CD4-positive, alpha-beta T cell treated with Interferon gamma for 1 hour (primary cell): ENCODE data around the gene ZFPM1.
"Not testable (repeated sequence)": the region's sequence is repeated elsewhere in the genome, so short reads cannot be mapped to it uniquely, and the experiment has no call there.

Experiments
- DNase-seq: peaks from one replicate; pipeline ENCODE4 v3.0.0-alpha.2; 2020

Gene ZFPM1

GRCh38 chr16:88517208-88517774 lies 64.2 kb downstream of the ZFPM1 start:
- not testable (repeated sequence) for DNase-seq

DNA sequence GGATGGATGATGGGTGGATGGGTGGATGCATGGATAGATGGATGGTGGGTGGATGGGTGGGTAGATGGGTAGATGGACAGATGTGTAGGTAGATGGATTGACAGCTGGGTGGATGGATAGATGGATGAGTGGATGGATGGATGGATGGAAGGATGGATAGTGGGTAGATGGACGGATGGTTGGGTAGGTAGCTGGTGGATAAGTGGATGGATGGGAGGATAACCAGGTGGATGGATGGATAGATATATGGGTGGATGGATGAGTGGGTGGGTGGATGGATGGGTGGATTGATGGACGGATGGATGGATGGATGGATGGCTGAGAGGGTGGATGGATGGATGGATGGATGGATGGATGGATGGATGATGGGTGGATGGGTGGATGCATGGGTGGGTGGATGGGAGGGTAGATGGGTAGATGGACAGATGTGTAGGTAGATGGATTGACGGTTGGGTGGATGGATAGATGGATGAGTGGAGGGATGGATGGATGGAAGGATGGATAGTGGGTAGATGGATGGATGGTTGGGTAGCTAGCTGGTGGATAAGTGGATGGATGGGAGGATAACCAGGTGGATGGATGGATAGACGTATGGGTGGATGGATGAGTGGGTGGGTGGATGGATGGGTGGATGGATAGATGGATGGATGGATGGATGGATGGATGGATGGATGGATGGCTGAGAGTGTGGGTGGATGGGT lies 65.5 kb downstream of the ZFPM1 start:
- DNase-seq = not testable (repeated sequence)

DNA sequence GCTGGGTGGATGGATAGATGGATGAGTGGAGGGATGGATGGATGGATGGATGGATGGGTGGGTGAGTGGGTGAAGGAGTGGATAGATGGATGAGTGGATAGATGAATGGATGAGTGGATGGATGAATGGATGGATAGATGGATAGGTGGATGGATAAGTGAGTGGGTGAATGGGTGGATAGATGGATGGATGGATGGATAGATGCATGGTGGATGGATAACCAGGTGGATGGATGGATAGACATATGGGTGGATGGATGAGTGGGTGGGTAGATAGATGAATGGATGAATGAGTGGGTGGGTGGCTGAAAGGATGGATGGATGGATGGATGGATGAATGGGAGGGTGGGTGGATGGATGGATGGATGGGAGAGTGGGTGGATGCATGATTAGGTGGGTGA lies 66.2 kb downstream of the ZFPM1 start:
- no peak for DNase-seq

DNA sequence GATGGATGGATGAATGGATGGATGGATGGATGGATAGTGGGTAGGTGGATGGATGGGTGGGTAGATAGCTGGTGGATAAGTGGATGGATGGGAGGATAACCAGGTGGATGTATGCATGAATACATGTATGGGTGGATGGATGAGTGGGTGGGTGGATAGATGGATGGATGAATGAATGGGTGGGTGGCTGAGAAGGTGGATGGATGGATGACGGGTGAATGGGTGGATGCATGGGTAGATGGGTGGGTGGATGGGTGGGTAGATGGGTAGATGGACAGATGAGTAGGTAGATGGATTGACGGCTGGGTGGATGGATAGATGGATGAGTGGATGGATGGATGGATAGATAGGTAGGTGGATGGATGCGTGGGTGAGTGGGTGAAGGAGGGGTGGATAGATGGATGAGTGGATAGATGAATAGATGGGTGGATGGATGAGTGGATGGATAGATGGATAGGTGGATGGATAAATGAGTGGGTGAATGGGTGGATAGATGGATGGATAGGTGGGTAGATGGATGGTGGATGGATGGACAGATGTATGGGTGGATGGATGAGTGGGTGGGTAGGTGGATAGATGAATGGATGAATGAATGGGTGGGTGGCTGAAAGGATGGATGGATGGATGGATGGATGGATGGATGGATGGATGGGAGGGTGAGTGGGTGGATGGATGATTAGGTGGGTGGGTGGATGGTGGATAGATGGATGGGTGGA lies 67.0 kb downstream of the ZFPM1 start:
- DNase-seq = no peak

GRCh38 chr16:88521674-88522073 lies 68.6 kb downstream of the ZFPM1 start:
- no peak for DNase-seq

- DNase-seq = no peak
These were observed 69.3 kb downstream of the ZFPM1 start for GRCh38 chr16:88522276-88522949.

GRCh38 chr16:88523309-88524161 lies 70.5 kb downstream of the ZFPM1 start:
- DNase-seq = no peak

- no peak for DNase-seq
These were observed 71.3 kb downstream of the ZFPM1 start for GRCh38 chr16:88524274-88524972.

- no peak for DNase-seq
These were observed 72.0 kb downstream of the ZFPM1 start for GRCh38 chr16:88524973-88525662.

DNA sequence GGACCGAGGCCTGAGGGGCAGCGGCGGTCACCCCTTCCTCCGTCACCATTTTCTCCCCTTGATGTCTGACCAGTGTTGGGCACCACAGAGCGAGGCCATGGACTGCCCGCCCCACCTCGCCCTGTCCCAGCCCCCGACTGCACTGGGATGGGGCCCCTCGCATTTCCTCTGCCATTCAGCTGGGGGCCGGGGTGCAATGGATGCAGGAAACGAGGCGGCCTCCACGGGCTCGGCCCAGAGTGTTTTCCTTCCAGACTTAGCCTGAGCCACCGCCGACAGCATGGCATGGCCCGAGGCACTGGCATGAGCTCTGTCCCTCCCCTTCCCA lies 72.5 kb downstream of the ZFPM1 start:
- DNase-seq = no peak

- DNase-seq = no peak
These were observed 73.2 kb downstream of the ZFPM1 start for GRCh38 chr16:88526008-88526905.

GRCh38 chr16:88526906-88527185 lies 73.8 kb downstream of the ZFPM1 start:
- no peak for DNase-seq

- peak; percentile 55 for DNase-seq
These were observed 74.3 kb downstream of the ZFPM1 start for GRCh38 chr16:88527186-88527936.

DNA sequence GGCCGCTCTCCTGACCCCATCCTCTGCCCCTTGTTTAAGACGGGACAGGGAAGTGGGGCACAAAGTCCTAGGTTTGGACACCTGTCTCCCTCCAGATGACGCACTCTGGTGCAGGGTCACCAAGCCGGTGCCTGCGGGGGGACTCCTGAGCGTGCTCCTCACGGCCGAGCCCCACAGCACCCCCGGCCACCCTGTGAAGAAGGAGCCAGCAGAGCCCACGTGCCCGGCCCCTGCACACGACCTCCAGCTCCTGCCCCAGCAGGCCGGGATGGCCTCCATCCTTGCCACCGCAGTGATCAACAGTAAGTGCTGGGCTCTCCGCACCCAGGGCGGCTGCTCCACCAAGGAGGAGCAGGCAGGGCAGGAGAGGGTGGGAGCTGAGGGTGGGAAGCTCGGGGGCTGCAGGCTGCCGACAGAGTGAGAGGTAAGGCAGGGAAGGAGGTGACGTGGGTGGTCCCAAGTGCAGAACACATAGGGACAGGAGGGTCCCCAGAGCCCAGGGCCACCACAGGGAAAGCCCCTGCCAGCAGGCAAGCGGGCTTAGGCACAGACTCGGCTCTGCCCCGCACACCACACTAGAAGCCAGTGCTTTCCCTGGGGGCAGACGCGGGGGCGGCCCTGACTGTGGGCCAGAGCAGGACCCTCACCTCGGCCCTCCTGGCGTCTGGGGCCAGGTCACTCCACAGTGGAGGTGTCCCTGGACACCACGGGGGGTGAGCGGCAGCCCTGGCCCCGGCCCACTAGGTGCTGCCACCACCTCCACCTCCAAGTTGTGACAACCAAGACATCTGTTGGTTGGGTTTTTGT lies 75.1 kb downstream of the ZFPM1 start:
- no peak for DNase-seq

GRCh38 chr16:88528902-88529318 lies 75.8 kb downstream of the ZFPM1 start:
- no peak for DNase-seq

DNA sequence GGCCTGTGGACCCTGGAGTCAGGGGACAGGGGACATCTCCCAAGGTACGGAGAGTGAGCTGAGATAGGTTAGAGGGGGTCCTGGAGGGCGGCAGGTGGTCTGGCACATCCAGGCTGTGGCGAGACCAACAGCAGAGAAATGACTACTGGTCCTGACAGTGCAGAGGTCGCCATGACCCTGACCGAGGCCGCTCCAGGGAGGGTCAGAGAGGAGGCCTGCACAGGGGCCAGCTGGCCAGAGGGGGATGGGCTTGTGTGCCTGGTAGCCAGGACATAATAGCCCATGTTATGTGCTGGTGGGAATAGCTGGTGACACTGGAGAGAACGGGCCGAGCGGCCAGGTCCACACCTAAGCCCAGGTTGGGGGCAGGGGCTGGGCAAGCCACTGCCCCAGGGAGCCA lies 76.5 kb downstream of the ZFPM1 start:
- no peak for DNase-seq

- DNase-seq = no peak
These were observed 77.2 kb downstream of the ZFPM1 start for GRCh38 chr16:88530051-88530857.

DNA sequence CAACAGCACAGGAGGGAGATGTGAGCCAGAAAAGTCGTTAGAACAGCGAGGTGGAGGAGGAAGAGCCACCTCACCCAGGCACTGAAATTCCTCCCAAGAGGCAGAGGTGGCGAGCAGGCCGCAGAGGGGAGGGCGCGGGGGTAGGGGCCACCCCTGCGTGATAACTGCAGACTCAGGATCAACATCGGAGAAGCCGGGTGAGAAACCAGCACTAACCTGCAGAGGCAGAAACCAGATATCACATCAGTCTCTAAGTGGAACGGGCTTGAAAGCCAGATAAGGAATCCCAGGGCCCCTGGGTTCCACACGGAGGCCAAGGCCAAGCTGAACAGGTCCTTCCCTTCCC lies 77.8 kb downstream of the ZFPM1 start:
- DNase-seq = no peak
